GM19452 (cell line): ENCODE results near the gene FPR1.
"Not testable (repeated sequence)": the region's sequence is repeated elsewhere in the genome, so short reads cannot be mapped to it uniquely, and the experiment has no call there.

ENCODE experiments used
- ATAC-seq: cut with Tn5 transposase; IDR thresholded peaks from one replicate; pipeline ENCODE4 v1.9.1; 2021; ENCODE audit not compliant: unreplicated experiment

FPR1 gene

DNA sequence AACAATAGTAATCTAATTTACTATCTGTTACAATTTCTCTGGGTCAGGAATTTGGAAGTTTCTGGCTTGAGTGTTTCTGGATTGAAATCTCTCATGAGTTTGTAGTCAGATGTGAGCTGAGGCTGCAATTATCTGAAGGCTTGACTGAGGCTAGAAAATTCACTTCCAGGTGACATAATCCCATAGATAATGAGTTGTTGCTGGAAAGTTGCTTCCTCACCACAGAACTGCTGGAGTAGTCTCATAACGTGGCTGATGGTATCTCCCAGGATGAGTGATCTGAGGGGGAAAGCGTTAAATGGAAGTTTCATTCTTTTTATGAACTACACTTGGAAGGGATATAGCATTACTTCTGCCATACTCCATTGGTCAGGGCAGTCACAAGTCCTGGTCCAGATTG, 28.0 kb upstream of the FPR1 start:
- ATAC-seq: no peak

GRCh38 chr19:51779181-51779580, 27.5 kb upstream of the FPR1 start:
- no peak for ATAC-seq

GRCh38 chr19:51777570-51778462, 26.1 kb upstream of the FPR1 start:
- ATAC-seq: no peak

GRCh38 chr19:51776561-51776960, 24.9 kb upstream of the FPR1 start:
- ATAC-seq: not testable (repeated sequence)

DNA sequence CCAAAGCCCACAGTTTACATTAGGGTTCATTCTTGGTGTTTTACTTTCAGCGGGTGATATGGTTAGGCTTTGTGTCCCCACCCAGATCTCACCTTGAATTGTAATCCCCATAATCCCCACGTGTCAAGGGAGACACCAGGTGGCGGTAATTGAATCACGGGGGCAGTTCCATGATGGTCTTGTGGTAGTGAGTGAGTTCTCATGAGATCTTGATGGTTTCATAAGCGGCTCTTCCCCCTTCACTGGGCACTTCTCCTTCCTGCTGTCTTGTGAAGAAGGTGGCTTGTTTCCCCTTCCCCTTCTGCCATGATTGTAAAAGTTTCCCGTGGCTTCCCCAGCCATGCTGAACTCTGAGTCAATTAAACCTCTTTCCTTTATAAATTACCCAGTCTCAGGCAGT, 21.3 kb upstream of the FPR1 start:
- no peak for ATAC-seq

- ATAC-seq: no peak
These were observed 19.9 kb upstream of the FPR1 start for GRCh38 chr19:51771376-51772130.

GRCh38 chr19:51766461-51766860, 14.8 kb upstream of the FPR1 start:
- ATAC-seq: no peak

DNA sequence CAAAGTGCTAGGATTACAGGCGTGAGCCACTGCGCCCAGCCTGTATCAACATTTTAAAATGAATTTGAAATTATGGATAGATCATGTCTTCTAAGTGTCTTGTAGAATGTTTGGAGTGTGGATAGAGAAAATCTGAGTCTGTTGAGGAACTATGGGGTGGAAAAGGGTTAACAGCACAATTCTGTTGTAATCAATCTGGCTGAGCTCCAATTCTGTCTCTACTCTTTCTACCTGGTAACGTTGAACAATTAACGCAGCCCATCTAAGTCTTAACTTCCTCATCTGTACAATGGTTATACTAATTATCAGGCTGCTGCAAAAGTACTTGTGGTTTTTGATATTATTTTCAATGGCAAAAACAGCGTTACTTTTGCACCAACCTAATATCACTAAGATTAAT, 13.4 kb upstream of the FPR1 start:
- no peak for ATAC-seq

DNA sequence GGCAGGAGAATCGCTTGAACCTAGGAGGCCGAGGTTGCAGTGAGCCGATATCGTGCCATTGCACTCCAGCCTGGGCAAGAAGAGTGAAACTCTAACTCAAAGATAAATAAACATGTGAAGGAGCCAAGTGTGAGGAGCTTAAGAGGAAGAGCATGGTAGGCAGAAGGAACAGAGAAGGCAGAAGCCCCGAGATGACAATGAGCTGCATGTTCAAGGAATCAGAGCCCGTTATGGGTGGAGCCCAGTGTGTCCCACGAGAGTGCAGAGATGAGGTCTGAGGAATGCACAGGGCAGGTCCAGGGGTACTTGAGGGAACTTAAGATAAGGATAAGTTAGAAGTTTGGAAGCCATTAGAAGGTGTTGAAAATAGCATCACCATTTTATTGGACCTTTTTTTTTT, 10.0 kb upstream of the FPR1 start:
- ATAC-seq: no peak

DNA sequence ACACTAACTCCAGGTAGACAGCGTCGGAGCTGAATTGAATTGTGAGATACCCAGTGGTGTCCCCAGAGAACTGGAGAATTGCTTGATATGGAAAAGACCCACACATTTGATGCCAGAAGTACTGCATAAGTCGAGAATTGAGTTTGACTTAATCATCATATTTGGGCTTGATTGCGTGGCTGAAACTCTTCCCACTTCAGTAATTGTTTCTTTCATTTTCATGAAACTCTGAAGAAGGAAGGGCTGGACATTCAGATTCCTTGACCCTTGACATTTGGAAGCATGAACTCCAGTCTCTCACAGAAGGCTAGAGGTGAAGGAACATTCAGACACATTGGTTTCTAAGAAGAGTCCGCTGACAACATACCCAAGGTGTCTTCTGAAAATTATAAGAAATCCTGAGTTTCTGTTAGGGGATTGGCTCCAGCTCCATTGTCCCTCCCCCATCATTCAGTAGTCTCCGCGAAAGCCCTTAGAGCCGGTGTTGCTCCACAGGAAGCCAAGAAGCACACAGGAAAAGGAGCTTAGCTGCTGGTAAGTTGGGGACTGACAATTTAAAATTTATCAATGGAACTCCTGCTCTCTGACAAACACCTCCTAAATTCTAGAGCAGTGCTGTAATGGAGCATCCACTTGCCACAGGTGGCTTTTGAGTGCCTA, 9.1 kb upstream of the FPR1 start, which contains the start of gene FPR2:
TSS of gene FPR2 (plus strand) at position 484 of the 660 bp plus-strand sequence. CDS start 7,479 bp downstream, outside the sequence.
- ATAC-seq: no peak

GRCh38 chr19:51755571-51755970, 3.9 kb upstream of the FPR1 start:
- ATAC-seq: no peak

DNA sequence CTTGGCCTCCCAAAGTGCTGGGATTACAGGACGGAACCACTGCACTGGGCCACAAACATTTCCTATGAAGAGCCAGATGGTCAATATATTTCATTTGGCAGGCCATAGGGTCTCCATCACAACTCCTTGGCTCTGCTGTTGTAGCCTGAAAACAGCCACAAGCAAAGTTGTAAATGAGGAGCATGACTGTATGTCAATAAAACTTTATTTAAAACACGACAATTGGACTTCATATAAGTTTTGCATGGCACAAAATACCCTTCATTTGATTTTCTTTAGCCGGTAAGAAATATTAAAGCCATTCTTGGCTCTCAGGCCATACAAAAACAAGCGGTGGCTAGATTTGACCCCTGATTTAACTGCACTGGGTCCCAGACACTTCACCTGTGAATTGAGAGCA, 3.1 kb upstream of the FPR1 start:
- no peak for ATAC-seq

DNA sequence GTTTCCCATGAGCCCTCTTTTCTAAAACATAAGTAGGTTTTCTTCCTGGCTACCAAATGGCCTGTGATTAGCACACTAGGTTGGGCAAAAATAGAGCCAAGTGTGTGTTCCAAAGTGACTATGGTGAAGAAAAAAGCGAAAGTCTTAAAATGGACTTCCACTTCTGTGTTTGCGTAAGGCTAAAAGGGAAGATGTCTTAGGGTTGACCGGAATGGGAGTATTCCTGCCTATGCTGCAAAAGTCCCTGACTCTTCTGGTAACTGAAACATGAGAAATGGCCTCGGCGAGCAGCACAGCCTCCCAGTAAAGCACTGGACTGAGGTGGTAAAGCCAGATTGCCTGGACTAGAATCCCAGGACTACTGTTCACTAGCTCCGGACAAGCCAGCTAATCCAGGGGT, 2.4 kb upstream of the FPR1 start:
- no peak for ATAC-seq

- ATAC-seq: no peak
These were observed 1.1 kb downstream of the FPR1 start for GRCh38 chr19:51750400-51751094.

DNA sequence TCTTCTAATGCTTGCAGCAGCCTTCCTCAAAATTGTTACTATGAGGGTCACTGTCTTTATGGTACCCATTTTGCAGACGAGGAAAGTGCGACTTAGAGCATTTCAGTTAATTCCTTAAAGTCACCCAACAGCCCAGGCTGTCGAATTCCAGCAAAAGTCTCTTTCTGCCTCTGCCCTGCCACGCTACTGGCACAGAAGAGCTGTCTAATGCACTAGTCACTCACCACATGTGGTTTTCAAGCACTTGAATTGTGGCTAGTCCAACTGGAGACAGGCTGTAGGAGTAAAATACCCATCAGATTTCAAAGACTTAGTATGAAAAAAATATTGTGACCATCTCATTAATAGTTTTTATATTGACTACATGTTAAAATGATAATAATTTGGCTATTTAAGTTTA, 1.7 kb downstream of the FPR1 start:
- ATAC-seq: no peak

DNA sequence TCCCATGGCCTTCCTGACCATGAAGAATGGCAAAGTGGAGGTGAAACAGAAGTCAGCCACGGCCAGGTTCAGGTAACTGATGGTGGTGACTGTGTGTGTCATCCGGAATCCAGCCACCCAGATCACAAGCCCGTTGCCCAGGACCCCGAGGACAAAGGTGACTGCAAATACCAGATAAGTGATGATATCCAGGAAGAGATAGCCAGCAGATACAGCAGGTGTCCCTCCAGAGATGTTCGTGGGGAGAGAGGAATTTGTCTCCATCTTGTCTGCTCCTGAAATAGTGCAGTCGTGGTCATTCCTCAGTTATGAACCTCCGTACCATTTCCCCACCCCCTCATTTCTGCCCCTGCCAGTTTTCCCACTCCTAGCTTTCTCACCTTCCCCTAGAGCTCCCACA, 4.9 kb downstream of the FPR1 start:
- no peak for ATAC-seq

- ATAC-seq: no peak
These were observed 8.3 kb downstream of the FPR1 start for GRCh38 chr19:51743405-51743804.

- ATAC-seq: no peak
These were observed 8.9 kb downstream of the FPR1 start for GRCh38 chr19:51742789-51743188.

DNA sequence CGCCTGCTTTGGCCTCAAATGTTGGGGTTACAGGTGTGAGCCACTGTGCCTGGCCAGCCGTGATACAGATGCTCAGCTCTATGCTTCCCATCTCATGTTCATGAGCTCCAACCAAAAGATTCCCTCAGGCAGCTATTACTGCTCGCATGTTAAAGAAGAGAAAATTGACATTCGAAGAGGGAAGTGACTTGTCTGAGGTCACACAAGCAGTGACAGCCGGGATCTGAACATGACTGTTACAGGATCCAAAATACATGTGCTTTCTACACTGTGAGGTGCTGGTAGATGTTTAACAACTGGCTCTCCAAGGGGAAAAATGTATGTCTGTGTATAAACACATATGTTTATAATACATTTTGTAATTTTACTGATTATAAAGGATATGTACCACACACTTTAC, 11.3 kb downstream of the FPR1 start:
- ATAC-seq: no peak

DNA sequence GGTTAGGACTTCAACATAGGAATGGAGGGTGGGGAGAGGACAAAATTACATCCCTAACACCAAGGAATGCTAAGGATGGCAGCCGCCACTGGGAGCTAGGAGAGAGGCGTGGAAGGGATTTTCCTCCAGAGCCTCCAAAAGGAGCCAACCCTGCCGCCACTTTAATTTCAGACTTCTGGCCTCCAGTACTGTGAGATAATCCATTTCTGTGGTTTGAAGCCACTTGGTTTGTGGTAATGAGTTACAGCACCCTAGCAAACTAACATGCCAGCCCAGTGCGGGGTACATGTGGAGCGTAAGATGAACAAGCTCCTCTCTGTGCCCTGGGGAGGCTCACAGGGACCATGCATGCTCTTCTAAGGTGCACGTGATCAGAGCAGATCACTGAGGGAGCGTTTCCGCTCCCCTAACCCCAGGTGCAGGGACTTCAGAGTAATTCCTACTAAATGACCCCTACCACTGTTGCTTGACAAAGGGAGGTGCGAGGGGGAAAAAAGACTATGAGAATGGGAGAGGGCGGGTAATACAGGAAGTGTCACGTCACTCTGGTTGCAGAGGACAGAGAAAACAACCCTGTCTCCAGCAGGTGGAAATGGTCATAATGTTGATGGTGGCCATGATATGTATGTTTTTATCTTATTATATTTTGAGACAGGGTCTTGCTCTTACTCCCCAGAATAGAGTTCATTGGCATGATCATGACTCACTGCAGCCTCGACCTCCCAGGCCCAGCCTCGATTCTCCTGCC, 12.0 kb downstream of the FPR1 start:
- no peak for ATAC-seq
